KBM-7 (cell line): Measurements from ENCODE around the gene AATF.
A peak's percentile ranks its signal among the peaks of the same experiment; 100 is the strongest.

Source experiments
- DNase-seq: peaks from one replicate; pipeline ENCODE4 v3.0.0-alpha.2; 2015
- in situ Hi-C: fragments of 300-500 bp; cut with MboI; formaldehyde crosslinking; loops from 2 replicates; pipeline ENCODE4 v1.14.3; 2020; ENCODE audit warnings: low sequenced_read_pairs, low pct_unique_long_range_greater_than_20kb, mixed read lengths

AATF gene

GRCh38 chr17:36929851-36930582 is 18.7 kb upstream of the AATF start:
- no peak for DNase-seq
- in situ Hi-C loops = no loop called here

GRCh38 chr17:36930583-36930900 is 18.2 kb upstream of the AATF start:
- in situ Hi-C loops = no loop called here
- DNase-seq = no peak

- no peak for DNase-seq
- in situ Hi-C loops = no loop called here
Measured at GRCh38 chr17:36931096-36931696, 17.6 kb upstream of the AATF start.

GRCh38 chr17:36931697-36932382 is 16.9 kb upstream of the AATF start:
- DNase-seq = no peak
- in situ Hi-C loops = no loop called here

- DNase-seq = no peak
- in situ Hi-C loops = no loop called here
Measured at GRCh38 chr17:36932383-36932693, 16.4 kb upstream of the AATF start.

GRCh38 chr17:36932694-36933511 is 15.9 kb upstream of the AATF start:
- DNase-seq = no peak
- in situ Hi-C loops = no loop called here

- DNase-seq = no peak
- in situ Hi-C loops = no loop called here
Measured at GRCh38 chr17:36933512-36934143, 15.1 kb upstream of the AATF start.

- in situ Hi-C loops = no loop called here
- no peak for DNase-seq
Measured at GRCh38 chr17:36934144-36934691, 14.5 kb upstream of the AATF start.

GRCh38 chr17:36934692-36935630 is 13.8 kb upstream of the AATF start:
- peak; percentile 43 for DNase-seq
- in situ Hi-C loops = no loop called here

- DNase-seq = peak; percentile 32
- in situ Hi-C loops = no loop called here
Measured at GRCh38 chr17:36935671-36936454, 12.9 kb upstream of the AATF start.

- DNase-seq = peak; percentile 50
Measured at GRCh38 chr17:36936455-36937000, 12.2 kb upstream of the AATF start.

GRCh38 chr17:36937001-36937958 is 11.5 kb upstream of the AATF start, which contains the start of gene LHX1:
LHX1 (plus strand) TSS chr17:36937475; CDS start chr17:36938198, 723 bp downstream.
- in situ Hi-C loops = no loop called here
- peak; percentile 56 for DNase-seq

More at GRCh38 chr17:36936455-36937000, 12.2 kb upstream of the AATF start:
- in situ Hi-C loops = no loop called here

- peak; percentile 53 for DNase-seq
- in situ Hi-C loops = no loop called here
Measured at GRCh38 chr17:36937959-36938565, 10.7 kb upstream of the AATF start.

- in situ Hi-C loops = no loop called here
- DNase-seq = no peak
Measured at GRCh38 chr17:36938566-36939051, 10.1 kb upstream of the AATF start.

- DNase-seq = no peak
- in situ Hi-C loops = no loop called here
Measured at GRCh38 chr17:36939052-36939801, 9.5 kb upstream of the AATF start.
